Fibroblast of lung (primary cell): ENCODE data around the gene ARHGEF11. TPM values are rescaled to one million over a fixed set of nuclear protein-coding genes. Genes with fewer than 3 reads are reported as not detected.
"Not testable (repeated sequence)": the region's sequence is repeated elsewhere in the genome, so short reads cannot be mapped to it uniquely, and the experiment has no call there.

Experiments used
- DNase-seq, 2 donors: peaks; one replicate each; pipeline versions ENCODE4 v3.0.0 to v3.0.0-alpha.2; 2010; ENCODE audit warnings: low read depth in 2 of 2
- H2AFZ ChIP-seq: 2 replicates; pipeline ENCODE4 v1.5.1; 2012; ENCODE audit warnings: low read length, control low read depth, inconsistent platforms
- H3K27ac ChIP-seq: 2 replicates; pipeline ENCODE4 v1.5.1; 2011; ENCODE audit warnings: low read length, control low read depth; ENCODE audit not compliant: insufficient read depth
- H3K27me3 ChIP-seq: 2 replicates; pipeline ENCODE4 v1.5.1; 2011; ENCODE audit warnings: mild to moderate bottlenecking, low read length; ENCODE audit not compliant: control insufficient read depth, insufficient read depth
- H3K36me3 ChIP-seq: 2 replicates; pipeline ENCODE4 v1.5.1; 2011; ENCODE audit warnings: low read length; ENCODE audit not compliant: control insufficient read depth, insufficient read depth
- H3K4me1 ChIP-seq: 2 replicates; pipeline ENCODE4 v1.5.1; 2011; ENCODE audit warnings: low read length; ENCODE audit not compliant: control insufficient read depth, insufficient read depth; ENCODE audit errors: extremely low read depth
- H3K4me2 ChIP-seq: 2 replicates; pipeline ENCODE4 v1.5.1; 2011; ENCODE audit warnings: low read length, control low read depth; ENCODE audit not compliant: insufficient read depth; ENCODE audit errors: extremely low read depth
- H3K4me3 ChIP-seq, 4 experiments: fragments of 200-600 bp in 1 of 4; sonication (generic) in 1 of 4; replicated peaks in 1 of 4; 2 replicates each; pipeline ENCODE4 v1.5.1; 2011 to 2016; ENCODE audit warnings: low read length in 4 of 4, low read depth in 3 of 4, mild to moderate bottlenecking in 3 of 4, control low read depth in 2 of 4, inconsistent platforms in 1 of 4, mixed read lengths in 1 of 4; ENCODE audit not compliant: insufficient read depth in 1 of 4; ENCODE audit errors: control extremely low read depth in 1 of 4
- H3K79me2 ChIP-seq: 2 replicates; pipeline ENCODE4 v1.5.1; 2012; ENCODE audit warnings: mild to moderate bottlenecking, low read length, inconsistent platforms; ENCODE audit not compliant: control insufficient read depth, insufficient read depth
- H3K9ac ChIP-seq: 2 replicates; pipeline ENCODE4 v1.5.1; 2011; ENCODE audit warnings: mild to moderate bottlenecking, low read length, control low read depth; ENCODE audit not compliant: insufficient read depth
- H3K9me3 ChIP-seq: 2 replicates; pipeline ENCODE4 v1.5.1; 2012; ENCODE audit warnings: low read depth, low read length; ENCODE audit not compliant: control insufficient read depth, insufficient read depth
- H4K20me1 ChIP-seq: 2 replicates; pipeline ENCODE4 v1.5.1; 2011; ENCODE audit warnings: low read length; ENCODE audit not compliant: control insufficient read depth, insufficient read depth; ENCODE audit errors: extremely low read depth
- CTCF ChIP-seq, 2 donors: IDR thresholded peaks in 1 of 2; conservative IDR thresholded peaks in 1 of 2; 1 replicate in 1 of 2; 2 replicates in 1 of 2; pipeline ENCODE4 v1.5.1; 2011 to 2012; ENCODE audit warnings: low read length in 2 of 2, control low read depth in 1 of 2, inconsistent platforms in 1 of 2, low read depth in 1 of 2, mild to moderate bottlenecking in 1 of 2
- EZH2 ChIP-seq: IDR thresholded peaks from 2 replicates; pipeline ENCODE4 v1.5.1; 2012; ENCODE audit warnings: low read length, control low read depth, mild to moderate bottlenecking; ENCODE audit errors: missing control alignments
- polyA plus RNA-seq, 2 donors: library from polyadenylated mRNA; depleted of rRNA in 1 of 2; stranded (reverse) in 1 of 2; unstranded in 1 of 2; fragments of >200 nt; gene quantifications; 2 replicates each; pipeline ENCODE4 v1.2.1, GENCODE V29; 2011 to 2012; ENCODE audit warnings: missing spikeins in 1 of 2
- total RNA-seq: library from RNA; depleted of rRNA; stranded (reverse); fragments of >200 nt; gene quantifications from 2 replicates; pipeline ENCODE4 v1.2.1, GENCODE V29; 2014

ARHGEF11 gene
- total and polyA plus RNA-seq, 2 donors (not counting 1 experiment from before 2014, with no cell fraction given), result 12.8 to 29.1 TPM

GRCh38 chr1:157077394-157077793 lies 31.9 kb upstream of the ARHGEF11 start:
- DNase-seq, result no peak

GRCh38 chr1:157073944-157074685 lies 28.6 kb upstream of the ARHGEF11 start:
- Histone ChIP-seq H3K9ac (no peak overlapping the region), H3K79me2 (no peaks in the 10 kb centered on the region), H3K27me3 (peaks cover 9% of the 10 kb centered on the region), H3K9me3 (no peaks in the 10 kb centered on the region), H3K4me1 (no peaks in the 10 kb centered on the region), H3K4me3 (peak overlapping the region in 1 of 4 experiments; percentile 20), H3K36me3 (no peaks in the 10 kb centered on the region), H3K27ac (no peak overlapping the region), H4K20me1 (no peaks in the 10 kb centered on the region), H3K4me2 (peak overlapping the region; percentile 85), H2AFZ (peak overlapping the region; percentile 70)
- TF ChIP-seq CTCF (conservative IDR thresholded peaks at IDR 0.05 in 1 of 2, IDR thresholded peaks at IDR 0.05 in 1 of 2; ENCODE audit: low read depth in 1 of 2, low read length in 2 of 2), result peak; percentile 45 to 67
- TF ChIP-seq EZH2, result no peak
- DNase-seq, result peak; percentile 36 to 75

More at GRCh38 chr1:157077394-157077793, 31.9 kb upstream of the ARHGEF11 start:
- Histone ChIP-seq H4K20me1 (no peaks in the 10 kb centered on the region), H3K36me3 (no peaks in the 10 kb centered on the region), H3K9ac (no peak overlapping the region), H3K79me2 (no peaks in the 10 kb centered on the region), H3K27ac (no peak overlapping the region), H3K4me1 (no peaks in the 10 kb centered on the region), H3K4me2 (no peak overlapping the region), H3K4me3 (no peak overlapping the region), H3K27me3 (peaks cover 2% of the 10 kb centered on the region), H2AFZ (no peak overlapping the region), H3K9me3 (no peaks in the 10 kb centered on the region)
- no peak for TF ChIP-seq CTCF (conservative IDR thresholded peaks at IDR 0.05 in 1 of 2, IDR thresholded peaks at IDR 0.05 in 1 of 2; ENCODE audit: low read depth in 1 of 2, low read length in 2 of 2)
- no peak for TF ChIP-seq EZH2

- H3K9me3 ChIP-seq, result no peaks in the 10 kb centered on the region
- peaks cover 9% of the 10 kb centered on the region for H3K27me3 ChIP-seq
- no peak overlapping the region for H3K27ac ChIP-seq
- no peaks in the 10 kb centered on the region for H3K4me1 ChIP-seq
- no peaks in the 10 kb centered on the region for H3K36me3 ChIP-seq
- no peak overlapping the region for H3K9ac ChIP-seq
- TF ChIP-seq EZH2 (no peak), CTCF (conservative IDR thresholded peaks at IDR 0.05 in 1 of 2, IDR thresholded peaks at IDR 0.05 in 1 of 2; ENCODE audit: low read depth in 1 of 2, low read length in 2 of 2) (no peak)
- DNase-seq, result no peak
- H3K4me3 ChIP-seq, result no peak overlapping the region
- no peak overlapping the region for H2AFZ ChIP-seq
- no peaks in the 10 kb centered on the region for H4K20me1 ChIP-seq
- no peaks in the 10 kb centered on the region for H3K79me2 ChIP-seq
- H3K4me2 ChIP-seq, result no peak overlapping the region
These were observed 24.1 kb upstream of the ARHGEF11 start for GRCh38 chr1:157069601-157070000.

GRCh38 chr1:157059241-157059640 lies 13.7 kb upstream of the ARHGEF11 start:
- not testable (repeated sequence) for H4K20me1 ChIP-seq, H3K4me2 ChIP-seq, H3K36me3 ChIP-seq, H3K4me3 ChIP-seq, H3K9me3 ChIP-seq, H3K27ac ChIP-seq, H3K9ac ChIP-seq, H3K4me1 ChIP-seq, H2AFZ ChIP-seq, DNase-seq, H3K79me2 ChIP-seq
- peaks cover 13% of the 10 kb centered on the region for H3K27me3 ChIP-seq
